Measurements from ENCODE around the gene FHOD3.

GRCh38 chr18:36256094-36256493 is 41.4 kb upstream of the FHOD3 start:
- TF ChIP-seq CTCF (IDR thresholded peaks at IDR 0.05; ENCODE audit: insufficient read depth, low read depth, low read length): no peak
- no peak for TF ChIP-seq EZH2 (IDR thresholded peaks at IDR 0.05; ENCODE audit: insufficient read depth, low read length)
